Liver (tissue), 3 donors: ENCODE measurements around the gene PLEKHA3.

Experiments used
- JUND ChIP-seq, 2 donors: IDR thresholded peaks; 2 replicates each; pipeline ENCODE4 v1.6.1; 2016; ENCODE audit warnings: antibody characterized with exemption in 2 of 2
- RAD21 ChIP-seq, 2 donors: IDR thresholded peaks; 2 replicates each; pipeline ENCODE4 v1.6.1; 2016; ENCODE audit warnings: antibody characterized with exemption in 2 of 2, mild to moderate bottlenecking in 2 of 2
- SP1 ChIP-seq: IDR thresholded peaks from 2 replicates; pipeline ENCODE4 v1.6.1; 2018; ENCODE audit warnings: antibody characterized with exemption, mild to moderate bottlenecking
- YY1 ChIP-seq: IDR thresholded peaks from 2 replicates; pipeline ENCODE4 v1.6.1; 2016; ENCODE audit warnings: antibody characterized with exemption, mild to moderate bottlenecking
- TF ChIP-seq, protein P1 (sequence below): IDR thresholded peaks from 2 replicates; pipeline ENCODE4 v1.6.1; 2016; ENCODE audit warnings: antibody characterized with exemption
- TF ChIP-seq, protein P2 (sequence below): IDR thresholded peaks from 2 replicates; pipeline ENCODE4 v1.6.1; 2016; ENCODE audit warnings: antibody characterized with exemption, mild to moderate bottlenecking
- TF ChIP-seq, protein P3 (sequence below): fragments of 150-350 bp; IDR thresholded peaks from 2 replicates; pipeline ENCODE4 v1.5.1; 2017; ENCODE audit warnings: improper control_type of control experiment, low read depth, low read length; ENCODE audit not compliant: missing input control
- donor health status: healthy.
- donor health status: healthy.

DNA sequence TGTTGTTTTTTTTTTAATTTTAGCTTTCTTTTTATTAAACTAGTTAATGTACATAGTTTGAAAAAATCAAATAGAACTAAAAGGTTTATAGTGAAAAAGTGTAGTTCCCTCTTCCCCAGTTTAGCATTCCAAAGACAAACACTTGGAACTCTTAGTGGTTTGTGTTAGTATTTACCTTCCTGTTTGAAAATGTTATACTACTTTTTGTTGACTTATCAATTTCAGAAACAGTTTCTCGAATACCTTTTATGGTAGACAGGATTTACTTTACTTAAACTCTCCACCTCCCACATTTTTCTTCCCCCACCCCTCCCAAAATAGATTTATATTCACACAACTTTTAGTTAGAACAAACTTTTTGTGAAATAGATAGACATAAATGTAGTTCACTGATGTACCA lies 26.7 kb downstream of the PLEKHA3 start:
- TF ChIP-seq, protein P1, sequence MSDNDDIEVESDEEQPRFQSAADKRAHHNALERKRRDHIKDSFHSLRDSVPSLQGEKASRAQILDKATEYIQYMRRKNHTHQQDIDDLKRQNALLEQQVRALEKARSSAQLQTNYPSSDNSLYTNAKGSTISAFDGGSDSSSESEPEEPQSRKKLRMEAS: no peak
- TF ChIP-seq, protein P2, sequence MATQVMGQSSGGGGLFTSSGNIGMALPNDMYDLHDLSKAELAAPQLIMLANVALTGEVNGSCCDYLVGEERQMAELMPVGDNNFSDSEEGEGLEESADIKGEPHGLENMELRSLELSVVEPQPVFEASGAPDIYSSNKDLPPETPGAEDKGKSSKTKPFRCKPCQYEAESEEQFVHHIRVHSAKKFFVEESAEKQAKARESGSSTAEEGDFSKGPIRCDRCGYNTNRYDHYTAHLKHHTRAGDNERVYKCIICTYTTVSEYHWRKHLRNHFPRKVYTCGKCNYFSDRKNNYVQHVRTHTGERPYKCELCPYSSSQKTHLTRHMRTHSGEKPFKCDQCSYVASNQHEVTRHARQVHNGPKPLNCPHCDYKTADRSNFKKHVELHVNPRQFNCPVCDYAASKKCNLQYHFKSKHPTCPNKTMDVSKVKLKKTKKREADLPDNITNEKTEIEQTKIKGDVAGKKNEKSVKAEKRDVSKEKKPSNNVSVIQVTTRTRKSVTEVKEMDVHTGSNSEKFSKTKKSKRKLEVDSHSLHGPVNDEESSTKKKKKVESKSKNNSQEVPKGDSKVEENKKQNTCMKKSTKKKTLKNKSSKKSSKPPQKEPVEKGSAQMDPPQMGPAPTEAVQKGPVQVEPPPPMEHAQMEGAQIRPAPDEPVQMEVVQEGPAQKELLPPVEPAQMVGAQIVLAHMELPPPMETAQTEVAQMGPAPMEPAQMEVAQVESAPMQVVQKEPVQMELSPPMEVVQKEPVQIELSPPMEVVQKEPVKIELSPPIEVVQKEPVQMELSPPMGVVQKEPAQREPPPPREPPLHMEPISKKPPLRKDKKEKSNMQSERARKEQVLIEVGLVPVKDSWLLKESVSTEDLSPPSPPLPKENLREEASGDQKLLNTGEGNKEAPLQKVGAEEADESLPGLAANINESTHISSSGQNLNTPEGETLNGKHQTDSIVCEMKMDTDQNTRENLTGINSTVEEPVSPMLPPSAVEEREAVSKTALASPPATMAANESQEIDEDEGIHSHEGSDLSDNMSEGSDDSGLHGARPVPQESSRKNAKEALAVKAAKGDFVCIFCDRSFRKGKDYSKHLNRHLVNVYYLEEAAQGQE: no peak
- TF ChIP-seq, protein P3, sequence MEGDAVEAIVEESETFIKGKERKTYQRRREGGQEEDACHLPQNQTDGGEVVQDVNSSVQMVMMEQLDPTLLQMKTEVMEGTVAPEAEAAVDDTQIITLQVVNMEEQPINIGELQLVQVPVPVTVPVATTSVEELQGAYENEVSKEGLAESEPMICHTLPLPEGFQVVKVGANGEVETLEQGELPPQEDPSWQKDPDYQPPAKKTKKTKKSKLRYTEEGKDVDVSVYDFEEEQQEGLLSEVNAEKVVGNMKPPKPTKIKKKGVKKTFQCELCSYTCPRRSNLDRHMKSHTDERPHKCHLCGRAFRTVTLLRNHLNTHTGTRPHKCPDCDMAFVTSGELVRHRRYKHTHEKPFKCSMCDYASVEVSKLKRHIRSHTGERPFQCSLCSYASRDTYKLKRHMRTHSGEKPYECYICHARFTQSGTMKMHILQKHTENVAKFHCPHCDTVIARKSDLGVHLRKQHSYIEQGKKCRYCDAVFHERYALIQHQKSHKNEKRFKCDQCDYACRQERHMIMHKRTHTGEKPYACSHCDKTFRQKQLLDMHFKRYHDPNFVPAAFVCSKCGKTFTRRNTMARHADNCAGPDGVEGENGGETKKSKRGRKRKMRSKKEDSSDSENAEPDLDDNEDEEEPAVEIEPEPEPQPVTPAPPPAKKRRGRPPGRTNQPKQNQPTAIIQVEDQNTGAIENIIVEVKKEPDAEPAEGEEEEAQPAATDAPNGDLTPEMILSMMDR: no peak
- TF ChIP-seq RAD21 (IDR thresholded peaks at IDR 0.05): no peak
- TF ChIP-seq JUND (IDR thresholded peaks at IDR 0.05): no peak
- TF ChIP-seq SP1: no peak
- no peak for TF ChIP-seq YY1
